MM.1S (cell line): ENCODE measurements around the gene PPP4R3B.
"Not testable (repeated sequence)": the region's sequence is repeated elsewhere in the genome, so short reads cannot be mapped to it uniquely, and the experiment has no call there.

Source experiments
- DNase-seq: peaks from one replicate; pipeline ENCODE4 v3.0.0-alpha.2; 2015
- H2AFZ ChIP-seq: fragments of 300-600 bp; sonication (generic); 2 replicates; pipeline ENCODE4 v1.6.0; 2016; ENCODE audit warnings: antibody characterized with exemption, low read length
- H3F3A ChIP-seq: fragments of 300-600 bp; sonication (generic); 2 replicates; pipeline ENCODE4 v1.6.1; 2016; ENCODE audit warnings: mild to moderate bottlenecking, antibody characterized with exemption, low read length, moderate library complexity, mixed read lengths; ENCODE audit not compliant: insufficient read depth
- H3K27ac ChIP-seq: fragments of 300-600 bp; sonication (generic); 2 replicates; pipeline ENCODE4 v1.5.1; 2016; ENCODE audit warnings: mild to moderate bottlenecking, low read length
- H3K27me3 ChIP-seq: fragments of 300-600 bp; sonication (generic); replicated peaks from 2 replicates; pipeline ENCODE4 v1.6.0; 2016; ENCODE audit warnings: low read length; ENCODE audit not compliant: insufficient read depth
- H3K36me3 ChIP-seq: fragments of 300-600 bp; sonication (generic); replicated peaks from 2 replicates; pipeline ENCODE4 v1.6.1; 2016; ENCODE audit warnings: mild to moderate bottlenecking, low read length, mixed read lengths; ENCODE audit not compliant: insufficient read depth
- H3K4me1 ChIP-seq: fragments of 300-600 bp; sonication (generic); 2 replicates; pipeline ENCODE4 v1.6.1; 2016; ENCODE audit warnings: low read length, mixed read lengths
- H3K4me2 ChIP-seq: fragments of 300-600 bp; sonication (generic); 2 replicates; pipeline ENCODE4 v1.6.0; 2016; ENCODE audit warnings: low read depth, low read length
- H3K4me3 ChIP-seq: fragments of 300-600 bp; sonication (generic); 2 replicates; pipeline ENCODE4 v1.5.1; 2016; ENCODE audit warnings: low read length, mixed read lengths
- H3K79me2 ChIP-seq: fragments of 300-600 bp; sonication (generic); 2 replicates; pipeline ENCODE4 v1.6.1; 2016; ENCODE audit warnings: mixed run types, low read length, mixed read lengths
- H3K9ac ChIP-seq: fragments of 300-600 bp; sonication (generic); 2 replicates; pipeline ENCODE4 v1.6.1; 2016; ENCODE audit warnings: low read length, mixed read lengths
- H3K9me2 ChIP-seq: fragments of 300-600 bp; sonication (generic); replicated peaks from 2 replicates; pipeline ENCODE4 v1.6.1; 2016; ENCODE audit warnings: mild to moderate bottlenecking, low read length, mixed read lengths; ENCODE audit not compliant: insufficient read depth
- H3K9me3 ChIP-seq: fragments of 300-600 bp; sonication (generic); replicated peaks from 2 replicates; pipeline ENCODE4 v1.6.1; 2016; ENCODE audit warnings: mild to moderate bottlenecking, low read length, mixed read lengths; ENCODE audit not compliant: insufficient read depth
- H4K20me1 ChIP-seq: fragments of 300-600 bp; sonication (generic); 2 replicates; pipeline ENCODE4 v1.6.1; 2016; ENCODE audit warnings: mild to moderate bottlenecking, low read length, moderate library complexity, mixed read lengths; ENCODE audit not compliant: insufficient read depth
- EZH2 ChIP-seq: fragments of 300-600 bp; sonication (generic); optimal IDR thresholded peaks from 2 replicates; pipeline ENCODE3; 2017; ENCODE audit warnings: low read depth, mild to moderate bottlenecking, antibody characterized with exemption, low read length, mixed read lengths
- EZH2phosphoT487 ChIP-seq: fragments of 300-600 bp; sonication (generic); IDR thresholded peaks from 2 replicates; pipeline ENCODE4 v1.6.1; 2018; ENCODE audit warnings: antibody characterized with exemption, low read length
- TF ChIP-seq, protein P1 (sequence below): fragments of 300-600 bp; sonication (generic); IDR thresholded peaks from 2 replicates; pipeline ENCODE4 v1.5.1; 2016; ENCODE audit warnings: antibody characterized with exemption, low read length, mixed read lengths

PPP4R3B gene

DNA sequence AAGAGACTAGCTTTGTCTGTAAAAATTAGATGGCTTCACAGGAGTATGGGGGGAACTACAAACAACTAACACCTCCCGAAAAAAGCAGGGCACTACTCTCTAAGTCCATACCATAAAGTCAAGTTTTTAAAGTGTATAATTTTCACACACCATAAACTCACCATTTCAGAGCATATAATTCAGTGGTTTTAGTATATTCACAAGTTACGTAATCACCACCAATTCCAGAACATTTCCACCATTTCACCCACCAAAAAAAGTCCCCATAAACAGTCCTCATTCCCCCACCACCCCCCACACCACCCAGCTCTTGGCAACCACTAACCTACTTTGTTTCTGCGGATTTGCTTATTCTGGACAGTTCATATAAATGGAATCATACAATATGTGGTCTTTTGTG lies 64.1 kb downstream of the PPP4R3B start:
- no peaks in the 10 kb centered on the region for H3K9me2 ChIP-seq
- no peak overlapping the region for H3K4me3 ChIP-seq
- no peaks in the 10 kb centered on the region for H3K27me3 ChIP-seq
- no peak for DNase-seq
- no peaks in the 10 kb centered on the region for H3K4me1 ChIP-seq
- H3K79me2 ChIP-seq, result peaks cover 6% of the 10 kb centered on the region; the same call in 1 of the 2 replicates
- TF ChIP-seq EZH2phosphoT487, result no peak
- TF ChIP-seq EZH2, result no peak
- TF ChIP-seq, protein P1, sequence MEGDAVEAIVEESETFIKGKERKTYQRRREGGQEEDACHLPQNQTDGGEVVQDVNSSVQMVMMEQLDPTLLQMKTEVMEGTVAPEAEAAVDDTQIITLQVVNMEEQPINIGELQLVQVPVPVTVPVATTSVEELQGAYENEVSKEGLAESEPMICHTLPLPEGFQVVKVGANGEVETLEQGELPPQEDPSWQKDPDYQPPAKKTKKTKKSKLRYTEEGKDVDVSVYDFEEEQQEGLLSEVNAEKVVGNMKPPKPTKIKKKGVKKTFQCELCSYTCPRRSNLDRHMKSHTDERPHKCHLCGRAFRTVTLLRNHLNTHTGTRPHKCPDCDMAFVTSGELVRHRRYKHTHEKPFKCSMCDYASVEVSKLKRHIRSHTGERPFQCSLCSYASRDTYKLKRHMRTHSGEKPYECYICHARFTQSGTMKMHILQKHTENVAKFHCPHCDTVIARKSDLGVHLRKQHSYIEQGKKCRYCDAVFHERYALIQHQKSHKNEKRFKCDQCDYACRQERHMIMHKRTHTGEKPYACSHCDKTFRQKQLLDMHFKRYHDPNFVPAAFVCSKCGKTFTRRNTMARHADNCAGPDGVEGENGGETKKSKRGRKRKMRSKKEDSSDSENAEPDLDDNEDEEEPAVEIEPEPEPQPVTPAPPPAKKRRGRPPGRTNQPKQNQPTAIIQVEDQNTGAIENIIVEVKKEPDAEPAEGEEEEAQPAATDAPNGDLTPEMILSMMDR, result no peak
- no peaks in the 10 kb centered on the region; the same call in 1 of the 2 replicates for H3K9me3 ChIP-seq
- H3K4me2 ChIP-seq, result no peak overlapping the region
- no peaks in the 10 kb centered on the region for H3F3A ChIP-seq
- H3K36me3 ChIP-seq, result 0 out of 2 replicates have a peak, but pooled peaks cover 4% of the 10 kb centered on the region
- no peak overlapping the region for H3K27ac ChIP-seq
- no peaks in the 10 kb centered on the region for H4K20me1 ChIP-seq
- no peak overlapping the region for H2AFZ ChIP-seq
- H3K9ac ChIP-seq, result no peak overlapping the region

DNA sequence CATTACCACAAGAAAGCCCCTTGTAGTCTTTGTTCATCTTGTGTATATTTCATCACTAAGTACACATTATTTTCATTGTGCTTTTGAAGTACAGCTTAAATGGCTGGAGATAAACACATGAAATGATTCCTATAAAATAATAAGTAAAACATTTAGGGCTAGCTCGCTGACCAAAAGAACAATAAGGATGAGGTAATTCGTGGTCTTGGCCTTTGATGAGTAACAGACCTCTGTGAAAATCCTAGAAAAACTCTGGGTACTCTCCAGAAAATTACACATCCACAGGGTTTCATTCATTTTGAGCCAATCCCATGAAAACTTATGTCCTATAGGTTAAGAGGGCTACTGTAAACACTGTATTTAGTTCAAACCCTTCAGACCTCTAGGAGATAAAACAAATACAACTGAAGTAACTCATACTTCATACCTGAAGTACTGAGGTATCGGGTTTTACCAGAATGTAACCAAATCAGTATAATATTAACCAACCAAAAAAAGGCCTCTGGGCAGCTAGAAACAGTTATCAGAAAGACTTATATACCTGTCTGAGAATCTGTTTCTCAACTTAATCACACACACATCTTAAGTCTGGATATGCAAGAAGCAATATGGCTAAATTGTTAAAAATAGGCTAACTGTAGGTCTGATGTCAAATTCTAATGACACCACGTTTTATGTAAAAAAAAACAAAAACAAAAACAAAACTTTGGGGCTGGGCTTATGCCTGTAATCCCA lies 66.9 kb downstream of the PPP4R3B start:
- DNase-seq, result no peak

DNA sequence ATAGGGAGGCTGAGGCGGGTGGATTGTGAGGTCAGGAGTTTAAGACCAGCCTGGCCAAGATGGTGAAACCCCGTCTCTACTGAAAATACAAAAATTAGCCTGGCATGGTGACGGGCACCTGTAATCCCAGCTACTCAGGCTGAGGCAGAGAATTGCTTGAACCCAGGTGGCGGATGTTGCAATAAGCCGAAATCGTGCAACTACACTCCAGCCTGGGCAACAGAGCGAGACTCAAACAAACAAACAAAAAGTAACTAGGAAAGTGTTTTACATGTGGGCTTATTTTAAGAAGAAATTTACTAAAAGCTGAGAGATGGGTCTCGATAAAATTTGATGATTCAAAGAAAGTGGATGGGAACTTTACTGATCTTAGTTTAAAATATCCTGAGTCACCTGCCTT lies 69.7 kb downstream of the PPP4R3B start:
- H3K27me3 ChIP-seq, H3K9me2 ChIP-seq, H3K79me2 ChIP-seq, H3K9ac ChIP-seq, H3K4me2 ChIP-seq, H3K4me1 ChIP-seq, DNase-seq, H3F3A ChIP-seq, H3K4me3 ChIP-seq, H4K20me1 ChIP-seq, H3K36me3 ChIP-seq, H2AFZ ChIP-seq, H3K9me3 ChIP-seq, H3K27ac ChIP-seq: not testable (repeated sequence)

More for the DNA sequence above, 66.9 kb downstream of the PPP4R3B start:
- no peak overlapping the region for H2AFZ ChIP-seq
- no peaks in the 10 kb centered on the region for H3K79me2 ChIP-seq
- H3K4me2 ChIP-seq, result no peak overlapping the region
- H3K9me3 ChIP-seq, result no peaks in the 10 kb centered on the region
- H3K9ac ChIP-seq, result no peak overlapping the region
- TF ChIP-seq EZH2phosphoT487, result no peak
- no peak for TF ChIP-seq EZH2
- TF ChIP-seq, protein P1, result no peak
- H3K4me3 ChIP-seq, result no peak overlapping the region
- H4K20me1 ChIP-seq, result no peaks in the 10 kb centered on the region
- H3K27me3 ChIP-seq, result no peaks in the 10 kb centered on the region
- H3K36me3 ChIP-seq, result no peaks in the 10 kb centered on the region
- no peaks in the 10 kb centered on the region for H3K9me2 ChIP-seq
- no peaks in the 10 kb centered on the region for H3K4me1 ChIP-seq
- no peak overlapping the region for H3K27ac ChIP-seq
- H3F3A ChIP-seq, result no peaks in the 10 kb centered on the region

DNA sequence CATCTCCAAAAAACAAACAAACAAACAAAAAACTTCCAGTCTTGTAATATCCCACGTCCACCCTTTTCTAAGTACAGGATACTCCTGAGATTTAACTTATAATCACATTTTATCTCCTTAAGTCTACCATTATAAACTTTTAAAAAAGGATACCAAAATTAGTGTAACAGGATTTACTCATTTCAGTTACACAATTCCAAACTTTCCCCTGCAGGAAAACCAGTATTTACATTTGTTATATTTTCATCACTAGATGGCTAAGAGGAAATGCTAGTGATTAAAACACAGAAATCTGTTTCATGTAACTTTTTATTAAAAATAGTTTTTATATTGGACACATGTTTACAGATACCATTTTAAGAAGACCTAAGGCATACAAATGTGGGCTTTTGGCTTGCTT lies 70.4 kb downstream of the PPP4R3B start:
- Histone ChIP-seq H3K9me3 (no peaks in the 10 kb centered on the region), H3K9me2 (no peaks in the 10 kb centered on the region), H3K4me3 (no peak overlapping the region), H3K4me1 (no peaks in the 10 kb centered on the region), H3K79me2 (no peaks in the 10 kb centered on the region), H3K27ac (no peak overlapping the region), H3K4me2 (no peak overlapping the region), H3K36me3 (no peaks in the 10 kb centered on the region), H3K9ac (no peak overlapping the region), H3F3A (no peaks in the 10 kb centered on the region), H2AFZ (no peak overlapping the region), H4K20me1 (no peaks in the 10 kb centered on the region), H3K27me3 (no peaks in the 10 kb centered on the region)
- TF ChIP-seq, protein P1, result no peak
- no peak for TF ChIP-seq EZH2phosphoT487
- TF ChIP-seq EZH2, result no peak
- no peak for DNase-seq
